Measurements from ENCODE around the gene HYAL1.

The HYAL1 gene

GRCh38 chr3:50327129-50327528, 23.8 kb upstream of the HYAL1 start:
- Histone ChIP-seq H3K4ac (ENCODE audit: low read depth in 1 of 2, low read length in 2 of 2) (peak overlapping the region in 1 of 2 experiments; percentile 47), H3K27ac (ENCODE audit: low read length, poor library complexity, severe bottlenecking) (no peak overlapping the region), H3K79me1 (replicated peaks; ENCODE audit: low read length, poor library complexity, severe bottlenecking) (peaks cover 32% of the 10 kb centered on the region), H3K9ac (ENCODE audit: low read length) (peak overlapping the region; percentile 96), H3K18ac (ENCODE audit: low read depth in 1 of 2, low read length in 2 of 2) (no peak overlapping the region), H3K23ac (ENCODE audit: low read length in 2 of 2) (no peak overlapping the region), H2BK5ac (ENCODE audit: low read depth, low read length, poor library complexity, severe bottlenecking) (no peak overlapping the region), H3K9me3 (ENCODE audit: control insufficient read depth, low read length) (no peaks in the 10 kb centered on the region), H2AK5ac (ENCODE audit: low read length, severe bottlenecking) (no peak overlapping the region), H3K4me3 (ENCODE audit: insufficient read depth in 1 of 2, low read depth in 1 of 2, low read length in 2 of 2) (peak overlapping the region; percentile 30 to 94), H3K4me2 (ENCODE audit: low read length, poor library complexity, severe bottlenecking) (peak overlapping the region; percentile 82), H3K14ac (ENCODE audit: low read length in 2 of 2) (no peak overlapping the region), H3K27me3 (ENCODE audit: control insufficient read depth in 1 of 2, insufficient read depth in 1 of 2, low read length in 2 of 2) (no peaks in the 10 kb centered on the region), H2BK15ac (ENCODE audit: low read depth, poor library complexity, severe bottlenecking) (no peak overlapping the region), H4K91ac (ENCODE audit: low read length) (no peak overlapping the region), H3K4me1 (ENCODE audit: control insufficient read depth, insufficient read depth, low read depth, low read length) (peaks cover 21% of the 10 kb centered on the region), H2BK120ac (ENCODE audit: low read depth, low read length) (no peak overlapping the region), H2AFZ (ENCODE audit: low read depth, low read length) (no peak overlapping the region), H4K8ac (ENCODE audit: low read length) (no peak overlapping the region), H2BK12ac (ENCODE audit: low read length in 2 of 2) (no peak overlapping the region), H3K36me3 (ENCODE audit: control insufficient read depth in 1 of 2, insufficient read depth in 2 of 2, low read depth in 1 of 2, low read length in 2 of 2) (peaks cover 47 to 59% of the 10 kb centered on the region in 2 experiments)
- 81% methylated on average over 4 of the region's 4 CpGs for WGBS
- DNase-seq = no peak

DNA sequence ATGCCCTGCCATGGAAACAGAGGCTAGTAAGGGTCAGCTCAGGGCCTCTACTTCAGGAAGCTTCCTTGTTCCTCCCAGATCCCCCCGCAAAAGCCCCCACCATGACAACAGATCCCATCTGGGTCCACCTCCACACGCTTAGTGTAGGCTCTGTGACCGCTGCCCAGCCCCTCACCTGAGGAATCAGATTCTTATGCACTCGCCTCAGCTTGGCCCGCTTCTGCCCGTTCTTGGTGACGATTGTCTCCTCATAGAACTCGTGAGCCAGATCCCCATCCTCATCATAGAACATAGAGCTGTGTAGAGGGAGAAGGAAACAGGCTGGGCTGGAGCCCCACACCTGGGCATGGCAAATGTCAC, 22.8 kb upstream of the HYAL1 start:
- Histone ChIP-seq H3K79me1 (replicated peaks; ENCODE audit: low read length, poor library complexity, severe bottlenecking) (peaks cover 26% of the 10 kb centered on the region), H2BK12ac (ENCODE audit: low read length in 2 of 2) (no peak overlapping the region), H4K8ac (ENCODE audit: low read length) (no peak overlapping the region), H2BK5ac (ENCODE audit: low read depth, low read length, poor library complexity, severe bottlenecking) (no peak overlapping the region), H3K9me3 (ENCODE audit: control insufficient read depth, low read length) (no peaks in the 10 kb centered on the region), H3K9ac (ENCODE audit: low read length) (peak overlapping the region; percentile 18), H3K23ac (ENCODE audit: low read length in 2 of 2) (no peak overlapping the region), H3K18ac (ENCODE audit: low read depth in 1 of 2, low read length in 2 of 2) (no peak overlapping the region), H2BK15ac (ENCODE audit: low read depth, poor library complexity, severe bottlenecking) (no peak overlapping the region), H3K27ac (ENCODE audit: low read length, poor library complexity, severe bottlenecking) (no peak overlapping the region), H2AFZ (ENCODE audit: low read depth, low read length) (no peak overlapping the region), H3K14ac (ENCODE audit: low read length in 2 of 2) (no peak overlapping the region), H3K4me1 (ENCODE audit: control insufficient read depth, insufficient read depth, low read depth, low read length) (peaks cover 25% of the 10 kb centered on the region), H3K4me3 (ENCODE audit: insufficient read depth in 1 of 2, low read depth in 1 of 2, low read length in 2 of 2) (no peak overlapping the region), H2AK5ac (ENCODE audit: low read length, severe bottlenecking) (no peak overlapping the region), H3K27me3 (ENCODE audit: control insufficient read depth in 1 of 2, insufficient read depth in 1 of 2, low read length in 2 of 2) (no peaks in the 10 kb centered on the region), H3K4me2 (ENCODE audit: low read length, poor library complexity, severe bottlenecking) (no peak overlapping the region), H3K4ac (ENCODE audit: low read depth in 1 of 2, low read length in 2 of 2) (no peak overlapping the region), H2BK120ac (ENCODE audit: low read depth, low read length) (no peak overlapping the region), H4K91ac (ENCODE audit: low read length) (no peak overlapping the region), H3K36me3 (ENCODE audit: control insufficient read depth in 1 of 2, insufficient read depth in 2 of 2, low read depth in 1 of 2, low read length in 2 of 2) (peaks cover 38 to 49% of the 10 kb centered on the region in 2 experiments)
- WGBS = 100% methylated on average over 7 of the region's 8 CpGs
- no peak for DNase-seq

GRCh38 chr3:50325497-50326181, 22.3 kb upstream of the HYAL1 start:
- Histone ChIP-seq H3K4me3 (ENCODE audit: insufficient read depth in 1 of 2, low read depth in 1 of 2, low read length in 2 of 2) (no peak overlapping the region), H3K18ac (ENCODE audit: low read depth in 1 of 2, low read length in 2 of 2) (no peak overlapping the region), H2BK12ac (ENCODE audit: low read length in 2 of 2) (no peak overlapping the region), H3K4me2 (ENCODE audit: low read length, poor library complexity, severe bottlenecking) (no peak overlapping the region), H2BK5ac (ENCODE audit: low read depth, low read length, poor library complexity, severe bottlenecking) (no peak overlapping the region), H2BK120ac (ENCODE audit: low read depth, low read length) (no peak overlapping the region), H3K4me1 (ENCODE audit: control insufficient read depth, insufficient read depth, low read depth, low read length) (peaks cover 25% of the 10 kb centered on the region), H4K8ac (ENCODE audit: low read length) (no peak overlapping the region), H3K23ac (ENCODE audit: low read length in 2 of 2) (no peak overlapping the region), H3K9ac (ENCODE audit: low read length) (peak overlapping the region; percentile 18), H3K36me3 (ENCODE audit: control insufficient read depth in 1 of 2, insufficient read depth in 2 of 2, low read depth in 1 of 2, low read length in 2 of 2) (peaks cover 32 to 44% of the 10 kb centered on the region in 2 experiments), H3K79me1 (replicated peaks; ENCODE audit: low read length, poor library complexity, severe bottlenecking) (peaks cover 22% of the 10 kb centered on the region), H3K9me3 (ENCODE audit: control insufficient read depth, low read length) (no peaks in the 10 kb centered on the region), H3K4ac (ENCODE audit: low read depth in 1 of 2, low read length in 2 of 2) (no peak overlapping the region), H3K27ac (ENCODE audit: low read length, poor library complexity, severe bottlenecking) (no peak overlapping the region), H3K27me3 (ENCODE audit: control insufficient read depth in 1 of 2, insufficient read depth in 1 of 2, low read length in 2 of 2) (no peaks in the 10 kb centered on the region), H2AK5ac (ENCODE audit: low read length, severe bottlenecking) (no peak overlapping the region), H3K14ac (ENCODE audit: low read length in 2 of 2) (no peak overlapping the region), H4K91ac (ENCODE audit: low read length) (no peak overlapping the region), H2BK15ac (ENCODE audit: low read depth, poor library complexity, severe bottlenecking) (no peak overlapping the region), H2AFZ (ENCODE audit: low read depth, low read length) (no peak overlapping the region)
- WGBS = 94% methylated on average over 10 of the region's 11 CpGs
- DNase-seq = no peak

DNA sequence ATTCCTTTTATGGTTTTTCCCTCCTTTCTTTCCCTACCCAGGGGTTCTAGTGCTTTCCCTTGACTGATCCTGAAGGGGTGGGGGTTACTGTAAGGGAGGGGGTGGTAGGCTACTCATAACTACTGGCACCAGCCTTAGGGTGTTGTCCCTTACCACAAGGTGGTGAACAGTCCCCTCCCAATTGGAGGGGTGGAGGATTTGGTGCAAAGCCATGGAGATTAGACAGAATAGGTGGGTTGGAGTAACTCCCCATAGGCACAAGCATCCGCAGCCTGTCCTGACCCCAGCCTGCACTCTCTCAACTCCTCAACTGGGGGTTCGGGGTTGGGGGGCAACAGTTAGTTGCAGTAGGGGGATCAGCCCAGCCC, 21.7 kb upstream of the HYAL1 start:
- Histone ChIP-seq H2BK120ac (ENCODE audit: low read depth, low read length) (no peak overlapping the region), H4K91ac (ENCODE audit: low read length) (no peak overlapping the region), H3K79me1 (replicated peaks; ENCODE audit: low read length, poor library complexity, severe bottlenecking) (peaks cover 17% of the 10 kb centered on the region), H2AK5ac (ENCODE audit: low read length, severe bottlenecking) (no peak overlapping the region), H3K9me3 (ENCODE audit: control insufficient read depth, low read length) (no peaks in the 10 kb centered on the region), H2AFZ (ENCODE audit: low read depth, low read length) (no peak overlapping the region), H2BK12ac (ENCODE audit: low read length in 2 of 2) (no peak overlapping the region), H3K4ac (ENCODE audit: low read depth in 1 of 2, low read length in 2 of 2) (no peak overlapping the region), H3K23ac (ENCODE audit: low read length in 2 of 2) (no peak overlapping the region), H3K4me2 (ENCODE audit: low read length, poor library complexity, severe bottlenecking) (no peak overlapping the region), H3K9ac (ENCODE audit: low read length) (no peak overlapping the region), H3K27me3 (ENCODE audit: control insufficient read depth in 1 of 2, insufficient read depth in 1 of 2, low read length in 2 of 2) (no peaks in the 10 kb centered on the region), H3K36me3 (ENCODE audit: control insufficient read depth in 1 of 2, insufficient read depth in 2 of 2, low read depth in 1 of 2, low read length in 2 of 2) (peaks cover 27 to 41% of the 10 kb centered on the region in 2 experiments), H3K18ac (ENCODE audit: low read depth in 1 of 2, low read length in 2 of 2) (no peak overlapping the region), H3K14ac (ENCODE audit: low read length in 2 of 2) (no peak overlapping the region), H3K27ac (ENCODE audit: low read length, poor library complexity, severe bottlenecking) (no peak overlapping the region), H4K8ac (ENCODE audit: low read length) (no peak overlapping the region), H2BK15ac (ENCODE audit: low read depth, poor library complexity, severe bottlenecking) (no peak overlapping the region), H2BK5ac (ENCODE audit: low read depth, low read length, poor library complexity, severe bottlenecking) (no peak overlapping the region), H3K4me3 (ENCODE audit: insufficient read depth in 1 of 2, low read depth in 1 of 2, low read length in 2 of 2) (no peak overlapping the region), H3K4me1 (ENCODE audit: control insufficient read depth, insufficient read depth, low read depth, low read length) (peaks cover 29% of the 10 kb centered on the region)
- WGBS = no CpG with 5 or more reads among the region's 2 CpGs
- no peak for DNase-seq
